GM12865 (cell line): ENCODE results near the gene HAPLN3.

ENCODE experiments used
- DNase-seq: peaks from one replicate; pipeline ENCODE4 v3.0.0; 2010; ENCODE audit warnings: low read depth
- H3K4me3 ChIP-seq: 2 replicates; pipeline ENCODE4 v1.5.1; 2011; ENCODE audit warnings: mild to moderate bottlenecking, low read depth, low read length, control low read depth
- TF ChIP-seq, protein P1 (sequence below): IDR thresholded peaks from 2 replicates; pipeline ENCODE4 v1.5.1; 2011; ENCODE audit warnings: low read length, control low read depth, low read depth, inconsistent platforms; ENCODE audit not compliant: insufficient read depth; ENCODE audit errors: missing control alignments

The HAPLN3 gene

DNA sequence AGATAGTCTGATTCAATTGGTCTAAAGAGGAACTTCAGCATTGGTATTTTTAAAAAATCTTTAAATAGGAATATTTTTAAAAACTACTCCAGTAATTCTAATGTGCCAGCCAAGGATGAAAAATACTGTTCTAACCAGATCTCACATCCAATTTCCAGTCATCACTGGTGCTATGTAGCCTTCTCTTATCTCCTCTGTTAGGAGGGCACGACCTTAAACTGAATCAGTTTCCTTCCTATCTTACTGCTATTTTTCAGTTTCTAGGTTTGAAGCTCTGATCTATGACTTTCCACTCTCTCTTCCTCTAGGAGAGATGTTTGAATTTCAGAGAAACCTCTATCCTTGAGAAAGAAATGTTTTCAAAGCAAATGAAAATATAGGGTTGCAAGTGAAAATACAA, 31.9 kb downstream of the HAPLN3 start:
- TF ChIP-seq, protein P1, sequence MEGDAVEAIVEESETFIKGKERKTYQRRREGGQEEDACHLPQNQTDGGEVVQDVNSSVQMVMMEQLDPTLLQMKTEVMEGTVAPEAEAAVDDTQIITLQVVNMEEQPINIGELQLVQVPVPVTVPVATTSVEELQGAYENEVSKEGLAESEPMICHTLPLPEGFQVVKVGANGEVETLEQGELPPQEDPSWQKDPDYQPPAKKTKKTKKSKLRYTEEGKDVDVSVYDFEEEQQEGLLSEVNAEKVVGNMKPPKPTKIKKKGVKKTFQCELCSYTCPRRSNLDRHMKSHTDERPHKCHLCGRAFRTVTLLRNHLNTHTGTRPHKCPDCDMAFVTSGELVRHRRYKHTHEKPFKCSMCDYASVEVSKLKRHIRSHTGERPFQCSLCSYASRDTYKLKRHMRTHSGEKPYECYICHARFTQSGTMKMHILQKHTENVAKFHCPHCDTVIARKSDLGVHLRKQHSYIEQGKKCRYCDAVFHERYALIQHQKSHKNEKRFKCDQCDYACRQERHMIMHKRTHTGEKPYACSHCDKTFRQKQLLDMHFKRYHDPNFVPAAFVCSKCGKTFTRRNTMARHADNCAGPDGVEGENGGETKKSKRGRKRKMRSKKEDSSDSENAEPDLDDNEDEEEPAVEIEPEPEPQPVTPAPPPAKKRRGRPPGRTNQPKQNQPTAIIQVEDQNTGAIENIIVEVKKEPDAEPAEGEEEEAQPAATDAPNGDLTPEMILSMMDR: no peak
- DNase-seq: no peak
- H3K4me3 ChIP-seq: no peak overlapping the region

DNA sequence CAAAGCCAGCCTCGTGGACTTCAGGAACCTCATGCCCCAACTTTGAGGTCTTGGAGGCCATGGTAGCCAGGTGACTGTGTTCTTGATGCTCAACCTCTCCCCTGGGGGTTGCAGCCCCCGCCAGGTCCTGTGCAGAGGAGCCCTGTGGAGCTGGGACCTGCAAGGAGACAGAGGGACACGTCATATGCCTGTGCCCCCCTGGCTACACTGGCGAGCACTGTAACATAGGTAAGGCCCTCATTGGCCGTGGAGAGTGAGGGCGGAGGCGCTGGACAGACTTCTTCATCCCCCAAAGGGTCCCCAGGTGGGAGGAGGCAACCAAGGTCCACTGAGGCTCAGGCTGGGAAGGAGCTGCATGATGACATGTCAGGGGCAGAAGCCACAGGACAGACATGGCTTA, 35.1 kb downstream of the HAPLN3 start:
- TF ChIP-seq, protein P1: no peak
- no peak for DNase-seq
- H3K4me3 ChIP-seq: no peak overlapping the region

DNA sequence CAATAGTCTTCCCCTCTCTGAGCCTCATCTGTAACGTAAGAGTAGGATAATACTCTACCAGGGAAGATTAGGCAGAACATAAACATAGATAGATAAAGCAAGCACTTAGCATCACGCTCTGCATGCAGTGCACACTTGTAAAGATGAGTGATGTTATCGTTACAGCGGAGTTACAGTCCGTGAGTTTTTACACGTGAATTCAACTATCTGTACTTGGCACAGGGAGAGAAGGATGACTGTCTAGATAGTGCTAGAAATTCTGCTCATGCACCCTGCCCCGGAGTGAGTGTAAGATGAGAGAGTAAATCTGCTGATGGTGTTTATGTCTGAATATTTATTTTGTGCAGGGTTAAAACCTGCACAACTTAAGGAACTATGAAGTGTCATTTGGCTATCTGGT, 35.8 kb downstream of the HAPLN3 start:
- TF ChIP-seq, protein P1: no peak
- DNase-seq: no peak

DNA sequence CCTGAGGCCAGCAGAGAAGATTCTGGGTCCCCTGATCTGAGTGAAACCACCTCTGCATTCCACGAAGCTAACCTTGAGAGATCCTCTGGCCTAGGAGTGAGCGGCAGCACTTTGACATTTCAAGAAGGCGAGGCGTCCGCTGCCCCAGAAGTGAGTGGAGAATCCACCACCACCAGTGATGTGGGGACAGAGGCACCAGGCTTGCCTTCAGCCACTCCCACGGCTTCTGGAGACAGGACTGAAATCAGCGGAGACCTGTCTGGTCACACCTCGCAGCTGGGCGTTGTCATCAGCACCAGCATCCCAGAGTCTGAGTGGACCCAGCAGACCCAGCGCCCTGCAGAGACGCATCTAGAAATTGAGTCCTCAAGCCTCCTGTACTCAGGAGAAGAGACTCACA, 36.4 kb downstream of the HAPLN3 start:
- TF ChIP-seq, protein P1: no peak
- H3K4me3 ChIP-seq: no peak overlapping the region
- no peak for DNase-seq

More for the DNA sequence above, 35.8 kb downstream of the HAPLN3 start:
- H3K4me3 ChIP-seq: no peak overlapping the region

DNA sequence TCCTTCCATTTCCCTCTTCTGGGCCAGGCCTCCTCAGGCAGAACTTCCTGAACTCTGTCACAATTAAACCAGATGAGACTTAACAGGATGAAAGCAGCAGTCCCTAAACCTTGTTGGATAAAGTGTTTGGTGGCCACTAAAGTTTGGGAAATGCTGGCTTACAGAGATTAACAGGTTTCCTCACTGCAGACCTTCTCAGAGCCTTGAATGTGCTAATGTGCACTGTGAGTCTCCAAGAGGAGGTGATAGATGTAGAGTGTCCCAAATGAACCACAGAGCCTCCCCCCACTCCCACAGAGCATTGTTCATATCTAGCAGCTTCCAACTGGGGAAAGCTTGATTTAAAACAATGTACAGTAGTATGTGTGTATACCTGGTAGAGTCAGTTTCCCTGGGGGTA, 42.9 kb downstream of the HAPLN3 start:
- TF ChIP-seq, protein P1: no peak
- no peak for DNase-seq
- no peak overlapping the region for H3K4me3 ChIP-seq

DNA sequence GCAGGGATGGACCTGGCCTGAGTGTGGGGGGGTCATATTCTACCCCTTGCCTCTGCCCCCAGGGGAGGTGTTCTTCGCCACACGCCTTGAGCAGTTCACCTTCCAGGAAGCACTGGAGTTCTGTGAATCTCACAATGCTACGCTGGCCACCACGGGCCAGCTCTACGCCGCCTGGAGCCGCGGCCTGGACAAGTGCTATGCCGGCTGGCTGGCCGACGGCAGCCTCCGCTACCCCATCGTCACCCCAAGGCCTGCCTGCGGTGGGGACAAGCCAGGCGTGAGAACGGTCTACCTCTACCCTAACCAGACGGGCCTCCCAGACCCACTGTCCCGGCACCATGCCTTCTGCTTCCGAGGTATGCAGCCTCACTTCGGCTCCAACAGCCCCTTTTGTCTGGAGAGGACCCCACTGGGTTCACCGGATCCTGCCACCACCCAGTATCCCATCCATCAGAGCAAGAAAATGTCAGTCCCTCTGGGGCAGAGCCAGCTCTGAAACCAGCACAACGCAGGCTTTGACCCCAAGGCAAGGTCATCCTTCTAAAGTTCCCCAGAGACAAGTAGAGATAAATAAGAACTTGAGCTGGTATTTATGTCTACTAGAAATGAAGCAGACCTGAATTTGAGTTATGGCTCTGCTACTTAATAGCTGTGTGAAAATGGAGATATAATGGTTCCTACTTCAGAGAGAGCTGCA, 45.8 kb downstream of the HAPLN3 start:
- H3K4me3 ChIP-seq: no peak overlapping the region
- TF ChIP-seq, protein P1: no peak
- no peak for DNase-seq

DNA sequence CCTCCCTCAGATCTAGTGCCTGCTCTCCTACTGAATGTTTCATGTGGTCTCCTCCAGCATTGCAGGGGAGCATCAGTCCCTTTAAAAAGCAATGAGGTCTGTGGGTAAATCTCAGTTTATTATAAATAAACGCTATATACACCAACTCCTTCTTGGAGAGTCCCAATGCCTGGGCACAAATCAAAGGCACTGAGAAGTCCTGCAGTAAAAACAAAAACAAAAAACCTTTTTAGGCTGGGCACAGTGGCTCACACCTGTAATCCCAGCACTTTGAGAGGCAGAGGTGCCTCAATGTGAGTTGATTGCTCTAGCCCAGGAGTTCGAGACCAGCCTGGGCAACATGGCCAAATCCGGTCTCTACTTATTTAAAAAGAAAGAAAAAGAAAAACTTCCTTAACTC, 47.1 kb downstream of the HAPLN3 start:
- DNase-seq: no peak
- H3K4me3 ChIP-seq: no peak overlapping the region
- TF ChIP-seq, protein P1: no peak
